ENCODE results near the gene MON2.
A peak's percentile ranks its signal among the peaks of the same experiment; 100 is the strongest.
"Not testable (repeated sequence)": the region's sequence is repeated elsewhere in the genome, so short reads cannot be mapped to it uniquely, and the experiment has no call there.

MON2 gene, protein sequence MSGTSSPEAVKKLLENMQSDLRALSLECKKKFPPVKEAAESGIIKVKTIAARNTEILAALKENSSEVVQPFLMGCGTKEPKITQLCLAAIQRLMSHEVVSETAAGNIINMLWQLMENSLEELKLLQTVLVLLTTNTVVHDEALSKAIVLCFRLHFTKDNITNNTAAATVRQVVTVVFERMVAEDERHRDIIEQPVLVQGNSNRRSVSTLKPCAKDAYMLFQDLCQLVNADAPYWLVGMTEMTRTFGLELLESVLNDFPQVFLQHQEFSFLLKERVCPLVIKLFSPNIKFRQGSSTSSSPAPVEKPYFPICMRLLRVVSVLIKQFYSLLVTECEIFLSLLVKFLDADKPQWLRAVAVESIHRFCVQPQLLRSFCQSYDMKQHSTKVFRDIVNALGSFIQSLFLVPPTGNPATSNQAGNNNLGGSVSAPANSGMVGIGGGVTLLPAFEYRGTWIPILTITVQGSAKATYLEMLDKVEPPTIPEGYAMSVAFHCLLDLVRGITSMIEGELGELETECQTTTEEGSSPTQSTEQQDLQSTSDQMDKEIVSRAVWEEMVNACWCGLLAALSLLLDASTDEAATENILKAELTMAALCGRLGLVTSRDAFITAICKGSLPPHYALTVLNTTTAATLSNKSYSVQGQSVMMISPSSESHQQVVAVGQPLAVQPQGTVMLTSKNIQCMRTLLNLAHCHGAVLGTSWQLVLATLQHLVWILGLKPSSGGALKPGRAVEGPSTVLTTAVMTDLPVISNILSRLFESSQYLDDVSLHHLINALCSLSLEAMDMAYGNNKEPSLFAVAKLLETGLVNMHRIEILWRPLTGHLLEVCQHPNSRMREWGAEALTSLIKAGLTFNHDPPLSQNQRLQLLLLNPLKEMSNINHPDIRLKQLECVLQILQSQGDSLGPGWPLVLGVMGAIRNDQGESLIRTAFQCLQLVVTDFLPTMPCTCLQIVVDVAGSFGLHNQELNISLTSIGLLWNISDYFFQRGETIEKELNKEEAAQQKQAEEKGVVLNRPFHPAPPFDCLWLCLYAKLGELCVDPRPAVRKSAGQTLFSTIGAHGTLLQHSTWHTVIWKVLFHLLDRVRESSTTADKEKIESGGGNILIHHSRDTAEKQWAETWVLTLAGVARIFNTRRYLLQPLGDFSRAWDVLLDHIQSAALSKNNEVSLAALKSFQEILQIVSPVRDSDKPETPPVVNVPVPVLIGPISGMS (N-terminal part only)

DNA sequence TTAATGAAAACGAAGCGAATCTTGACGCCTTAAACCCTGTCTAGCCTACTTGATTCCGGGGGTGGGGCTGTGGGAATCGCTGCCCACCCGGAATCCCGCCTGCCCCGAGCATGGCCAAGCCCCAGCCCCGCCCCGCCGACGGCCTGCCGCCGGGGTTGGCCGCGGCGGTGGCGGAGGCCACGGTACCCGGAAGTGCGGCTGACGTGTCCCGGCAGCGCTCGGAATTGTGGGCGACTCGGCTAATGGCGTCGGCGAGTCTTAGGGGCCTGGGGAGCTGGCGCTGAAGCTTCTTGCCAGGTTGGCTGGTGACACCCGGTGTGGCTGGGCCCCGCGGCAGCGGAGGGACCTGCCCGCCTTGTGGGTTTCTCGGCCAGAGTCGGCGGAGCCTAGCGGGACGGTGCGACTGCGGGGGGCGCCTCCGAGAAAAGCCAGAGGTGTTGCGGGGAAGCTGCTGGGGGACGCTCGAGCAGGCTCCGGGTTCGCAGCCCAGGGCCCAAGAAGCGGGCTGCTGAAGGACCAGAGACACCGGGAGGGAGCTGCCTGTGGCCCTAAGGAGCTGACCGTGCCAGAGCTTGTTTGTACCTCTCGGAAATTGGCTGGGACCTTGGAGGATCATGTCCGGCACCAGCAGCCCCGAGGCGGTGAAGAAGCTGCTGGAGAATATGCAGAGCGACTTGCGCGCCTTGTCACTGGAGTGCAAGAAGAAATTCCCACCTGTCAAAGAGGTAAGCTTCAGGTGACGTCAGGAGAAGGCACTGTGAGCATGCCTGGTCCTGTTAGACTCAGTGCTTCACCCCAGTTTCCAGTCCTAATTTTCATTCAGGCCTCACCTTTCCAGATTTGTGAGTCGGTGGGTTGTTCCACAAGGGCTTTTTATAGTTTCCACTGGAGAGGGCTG is at the start of gene MON2:
Gene MON2 (plus strand): TSS at position 233 of the 898 bp plus-strand sequence. CDS start 382 bp downstream, at position 615.
- peak; percentile 92 for DNase-seq

DNA sequence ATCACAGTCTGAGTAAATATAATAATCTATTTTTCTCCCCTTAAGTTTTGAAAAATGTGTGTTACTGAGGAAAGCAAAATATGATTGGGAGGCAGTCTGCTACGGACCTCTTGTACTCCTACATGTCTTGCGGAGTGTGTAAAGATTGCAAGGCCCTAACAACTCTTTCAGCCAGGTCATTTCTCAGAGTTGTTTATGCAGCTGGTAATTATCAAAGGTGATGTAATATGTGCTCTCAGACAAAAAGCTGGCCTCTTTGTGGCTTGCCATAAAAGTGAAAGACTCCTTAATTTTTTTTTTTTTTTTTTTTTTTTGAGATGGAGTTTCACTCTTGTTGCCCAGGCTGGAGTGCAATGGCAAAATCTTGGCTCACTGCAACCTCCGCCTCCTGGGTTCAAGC is 40.5 kb upstream of the MON2 start:
- no peak for DNase-seq

DNA sequence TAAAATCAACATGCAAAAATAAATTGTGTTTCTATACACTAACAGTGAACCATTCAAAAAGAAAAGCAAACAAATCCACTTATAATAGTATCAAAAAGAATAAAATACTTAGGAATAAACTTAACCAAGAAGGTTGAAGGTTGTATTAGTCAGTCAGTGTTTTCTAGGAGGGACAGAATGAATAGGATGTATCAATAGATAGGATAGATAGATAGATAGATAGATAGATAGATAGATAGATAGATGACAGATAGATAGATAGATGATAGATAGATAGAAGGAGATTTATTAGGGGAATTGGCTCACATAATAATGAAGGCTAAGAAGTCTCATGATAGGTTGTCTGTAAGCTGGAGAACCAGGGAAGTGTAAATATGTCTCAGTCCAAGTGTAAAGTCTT is 37.2 kb upstream of the MON2 start:
- DNase-seq: no peak

DNA sequence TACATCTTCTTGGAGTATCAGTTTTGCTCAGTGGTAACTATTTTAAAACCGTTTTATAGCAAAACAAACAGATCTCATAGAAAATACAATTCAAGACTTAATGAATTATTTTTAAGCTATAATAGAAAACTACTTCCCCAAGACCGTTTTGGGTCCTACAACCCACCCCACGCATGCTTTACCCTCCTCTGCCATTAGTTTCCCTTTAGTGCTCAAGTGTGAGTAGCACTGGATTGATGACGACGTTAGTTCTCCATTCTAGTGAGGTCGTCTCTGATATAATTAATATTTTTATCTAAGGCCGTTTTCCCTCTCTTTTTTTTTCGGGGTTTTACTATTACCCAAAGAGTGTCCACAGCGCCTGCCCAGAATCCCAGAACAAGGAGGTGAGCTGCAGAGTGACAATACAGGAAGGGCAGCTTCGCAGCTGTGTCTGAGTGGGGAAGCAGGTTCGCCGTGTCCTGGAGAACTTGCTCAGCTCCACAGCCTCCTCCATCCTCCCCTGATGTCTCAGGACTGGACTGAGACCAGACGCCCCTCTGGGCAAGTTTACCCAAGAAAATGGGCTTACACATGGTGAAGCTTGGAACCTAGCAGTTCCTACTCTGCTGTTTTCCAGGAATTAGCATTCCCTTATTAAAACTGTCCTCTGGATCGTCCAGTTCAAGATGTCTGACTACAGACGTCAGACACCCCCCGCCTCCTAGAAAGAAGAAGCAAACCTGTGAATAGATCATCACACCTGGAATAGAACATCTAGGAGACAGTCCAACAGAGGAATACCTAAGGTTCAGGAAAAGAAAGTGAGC is 31.9 kb upstream of the MON2 start:
- no peak for DNase-seq

DNA sequence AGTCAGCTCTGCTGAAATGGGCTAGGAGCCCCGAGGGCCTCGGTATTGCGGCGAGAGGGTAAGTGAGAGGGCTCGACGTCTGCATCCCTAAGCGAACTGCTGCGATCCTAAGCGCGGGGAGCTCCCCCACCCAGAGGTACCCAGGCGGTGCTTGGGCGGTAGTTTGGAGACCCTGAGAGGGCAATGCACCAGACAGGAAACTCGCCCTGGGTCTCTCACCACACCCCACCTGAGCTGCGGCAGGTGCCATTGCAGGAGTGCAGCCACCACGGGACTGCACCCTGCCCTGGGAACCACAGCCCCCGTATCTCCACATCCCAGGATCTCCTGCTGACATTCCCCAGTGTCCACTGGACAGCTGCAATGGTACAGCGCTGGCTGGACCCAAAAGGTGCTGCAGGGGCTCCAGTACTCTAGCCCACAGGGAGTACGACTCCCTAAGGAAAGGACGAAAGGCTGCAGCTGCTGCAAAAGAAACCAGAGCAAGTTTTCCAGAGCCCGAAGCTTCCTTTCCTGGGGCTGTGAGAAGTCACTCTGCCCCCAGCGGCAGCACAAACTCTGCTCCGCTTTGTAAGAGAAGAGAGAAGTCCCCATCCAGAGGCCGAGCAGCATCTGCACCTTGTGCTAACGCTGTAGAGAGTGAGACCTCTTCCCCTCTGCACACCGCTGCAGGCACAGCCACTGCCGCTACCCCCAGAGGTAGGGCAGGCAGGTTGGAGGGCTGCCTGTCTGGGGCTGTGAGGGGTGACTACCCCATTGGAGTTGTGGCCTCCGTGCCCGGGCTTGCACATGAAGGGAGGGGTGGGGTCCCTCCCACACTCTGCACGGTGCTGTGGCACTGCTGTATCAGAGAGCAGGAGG is 31.1 kb upstream of the MON2 start:
- DNase-seq: peak; percentile 36

DNA sequence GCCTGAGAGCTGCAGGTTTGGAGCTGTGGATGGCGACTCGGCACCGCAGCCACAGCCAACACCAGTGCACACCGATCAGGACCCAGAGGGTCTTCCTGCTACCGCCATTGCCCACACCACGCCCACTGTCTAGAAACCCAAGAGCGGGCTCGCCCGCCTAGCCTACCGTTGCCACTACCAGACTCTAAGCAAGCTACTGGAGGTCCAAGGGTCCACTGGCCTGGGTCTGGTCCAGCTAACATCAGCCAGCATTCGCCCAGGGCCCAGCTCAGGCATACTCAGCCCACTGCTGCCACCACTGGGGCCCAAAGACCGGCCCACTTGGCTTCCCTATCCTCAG is 30.5 kb upstream of the MON2 start:
- no peak for DNase-seq

DNA sequence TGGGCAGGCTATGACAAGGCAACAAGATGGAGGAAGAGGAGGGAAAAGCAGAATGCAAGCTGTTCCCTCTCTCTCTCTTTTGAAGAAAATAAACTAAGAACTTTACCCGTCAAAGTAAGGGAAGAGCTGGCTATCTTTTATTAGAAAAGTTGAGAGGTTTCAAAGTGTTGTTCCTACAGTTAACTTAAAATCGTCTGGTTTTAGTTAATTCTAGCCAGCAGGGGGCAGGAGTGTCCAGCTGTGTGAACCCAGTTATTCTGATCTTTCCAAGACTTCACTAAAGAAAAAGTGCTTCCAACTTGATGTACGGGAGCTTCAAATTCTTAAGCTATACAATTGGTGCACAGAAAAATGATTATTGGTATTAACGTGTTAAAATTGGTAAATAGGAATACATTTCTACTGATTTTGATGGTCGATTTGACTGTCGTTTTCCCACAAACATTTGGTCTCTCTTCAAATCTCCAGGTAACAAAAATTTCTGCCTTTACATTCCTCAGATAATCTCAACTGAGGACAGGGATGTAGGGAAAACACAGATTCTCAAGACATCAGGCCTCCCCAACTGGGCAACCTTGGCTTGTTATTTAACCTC is 28.4 kb upstream of the MON2 start:
- DNase-seq: peak; percentile 57

DNA sequence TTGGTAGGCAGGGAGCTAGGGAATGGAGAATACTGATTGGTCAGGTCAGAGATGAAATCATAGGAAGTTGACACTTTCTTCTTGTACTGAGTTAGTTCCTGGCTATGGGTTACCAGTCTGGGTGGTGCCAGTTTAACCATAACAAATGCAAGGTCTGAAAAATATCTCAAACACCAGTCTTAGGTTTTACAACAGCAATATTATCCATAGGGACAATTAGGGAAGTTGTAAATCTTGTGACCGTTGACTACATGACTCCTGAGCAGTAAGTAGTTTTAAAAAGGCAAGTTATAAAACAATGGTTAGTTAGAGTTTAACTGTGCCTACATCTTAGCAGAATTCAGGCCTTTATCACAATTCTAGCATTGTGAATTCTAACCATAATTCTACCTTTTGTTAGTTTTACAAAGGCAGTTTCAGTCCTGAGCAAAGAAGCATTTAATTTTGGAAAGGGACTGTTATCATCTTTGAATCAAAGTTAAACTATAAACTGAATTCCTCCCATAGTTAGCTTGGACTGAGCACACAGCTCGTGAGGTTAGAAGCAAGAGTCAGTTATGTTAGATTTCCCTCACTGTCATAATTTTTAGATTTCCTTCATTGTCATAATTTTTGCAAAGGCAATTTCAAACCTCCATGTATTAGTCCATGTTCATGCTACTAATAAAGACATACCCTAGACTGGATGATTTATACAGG is 19.7 kb upstream of the MON2 start:
- DNase-seq: no peak

DNA sequence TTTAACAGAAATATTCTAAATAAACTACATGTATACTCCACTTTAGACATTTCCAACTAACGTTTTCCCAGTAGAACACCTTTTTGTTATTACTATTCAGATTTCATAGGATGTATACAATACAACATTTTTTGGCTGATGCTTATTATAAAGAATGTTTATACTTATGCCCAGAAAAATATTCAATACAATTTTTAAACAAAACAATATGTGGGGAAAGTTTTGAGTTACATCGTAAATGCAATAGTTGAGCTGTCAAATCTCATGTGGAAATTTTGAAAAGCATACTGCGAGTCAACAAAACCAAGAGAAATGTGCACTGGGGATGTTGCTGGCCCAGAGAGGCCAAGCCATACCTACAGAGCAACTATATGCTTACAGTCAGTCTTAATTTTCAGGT is 18.2 kb upstream of the MON2 start:
- no peak for DNase-seq

DNA sequence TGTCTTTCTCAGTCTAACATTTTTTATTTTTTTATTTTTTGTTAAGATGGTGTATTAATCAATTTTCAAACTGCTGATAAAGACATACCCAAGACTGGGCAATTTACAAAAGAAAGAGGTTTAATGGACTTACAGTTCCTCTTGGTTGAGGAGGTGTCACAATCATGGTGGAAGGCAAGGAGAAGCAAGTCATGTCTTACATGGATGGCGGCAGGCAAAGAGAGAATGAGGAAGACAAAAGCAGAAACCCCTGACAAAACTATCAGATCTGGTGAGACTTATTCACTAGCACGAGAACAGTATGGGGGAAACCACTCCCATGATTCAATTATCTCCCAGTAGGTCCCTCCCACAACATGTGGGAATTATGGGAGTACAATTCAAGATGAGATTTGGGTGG is 11.2 kb upstream of the MON2 start:
- DNase-seq: not testable (repeated sequence)

DNA sequence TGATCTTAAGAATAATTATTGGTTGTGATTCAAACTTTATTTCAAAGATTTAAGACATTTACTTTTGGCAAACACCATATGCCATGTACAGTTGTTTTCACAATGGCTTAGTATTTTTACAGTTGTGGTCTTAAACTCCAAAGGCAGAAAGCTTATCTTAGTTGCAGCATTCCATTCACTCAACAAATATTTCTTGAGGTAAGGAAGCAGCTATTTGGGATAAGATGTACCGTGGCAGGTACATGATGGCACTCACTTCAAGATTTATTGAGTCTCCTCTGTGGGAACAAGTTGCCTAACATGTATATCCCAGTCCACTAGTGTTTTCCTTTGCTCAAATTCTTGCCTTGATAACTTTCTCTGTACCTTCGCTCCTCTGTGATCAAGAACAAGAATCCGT is 8.0 kb upstream of the MON2 start:
- no peak for DNase-seq

DNA sequence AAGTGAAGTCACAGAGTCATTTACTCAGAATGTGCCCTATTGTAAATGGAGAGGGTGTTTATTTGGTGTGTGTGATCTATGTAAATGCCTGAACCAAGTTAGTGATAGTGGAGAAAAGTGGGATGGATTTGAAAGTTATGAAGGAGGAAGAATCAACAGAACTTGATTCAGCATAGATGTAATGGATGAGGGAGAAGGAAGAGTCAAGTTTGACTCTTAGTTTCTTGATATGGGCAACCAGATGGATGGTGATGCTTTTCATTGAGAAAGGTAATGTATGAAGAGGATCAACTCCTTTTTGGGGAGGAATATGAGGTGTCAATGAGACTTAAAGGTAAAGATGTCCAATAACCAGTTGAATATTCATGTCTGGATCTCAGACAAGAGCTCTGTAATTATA is 6.7 kb upstream of the MON2 start:
- no peak for DNase-seq

DNA sequence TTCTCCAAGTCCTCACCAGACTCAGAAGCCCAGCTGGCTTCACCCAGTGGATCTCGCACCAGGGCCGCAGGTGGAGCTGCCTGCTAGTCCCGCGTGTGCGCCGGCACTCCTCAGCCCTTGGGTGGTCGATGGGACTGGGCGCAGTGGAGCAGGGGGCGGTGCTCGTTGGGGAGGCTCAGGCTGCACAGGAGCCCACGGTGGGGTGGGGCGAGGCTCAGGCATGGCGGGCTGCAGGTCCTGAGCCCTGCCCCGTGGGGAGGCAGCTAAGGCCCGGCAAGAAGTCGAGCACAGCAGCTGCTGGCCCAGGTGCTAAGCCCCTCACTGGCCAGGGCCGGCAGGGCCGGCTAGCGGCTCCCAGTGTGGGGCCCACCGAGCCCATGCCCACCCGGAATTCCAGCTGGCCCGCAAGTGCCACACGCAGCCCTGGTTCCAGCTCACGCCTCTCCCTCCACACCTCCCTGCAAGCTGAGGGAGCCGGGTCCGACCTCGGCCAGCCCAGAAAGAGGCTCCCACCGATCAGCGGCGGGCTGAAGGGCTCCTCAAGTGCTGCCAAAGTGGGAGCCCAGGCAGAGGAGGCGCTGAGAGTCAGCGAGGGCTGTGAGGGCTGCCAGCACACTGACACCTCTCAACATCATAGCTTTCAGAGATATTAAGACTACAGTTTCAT is 5.3 kb upstream of the MON2 start:
- not testable (repeated sequence) for DNase-seq

DNA sequence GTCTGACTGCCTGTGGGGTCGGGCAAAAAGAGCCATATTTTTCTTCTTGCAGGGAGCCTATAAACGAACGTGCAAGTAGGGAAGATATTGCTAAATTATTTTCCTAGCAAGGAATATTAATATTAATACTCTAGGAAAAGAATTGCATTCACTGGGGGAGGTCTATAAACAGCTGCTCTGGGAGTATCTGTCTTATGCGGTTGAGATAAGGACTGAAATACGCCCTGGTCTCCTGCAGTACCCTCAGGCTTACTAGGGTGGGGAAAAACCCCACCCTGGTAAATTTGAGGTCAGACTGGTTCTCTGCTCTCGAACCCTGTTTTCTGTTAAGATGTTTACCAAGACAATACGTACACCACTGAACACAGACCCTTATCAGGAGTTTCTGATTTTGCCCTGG is 3.4 kb upstream of the MON2 start:
- DNase-seq: not testable (repeated sequence)

DNA sequence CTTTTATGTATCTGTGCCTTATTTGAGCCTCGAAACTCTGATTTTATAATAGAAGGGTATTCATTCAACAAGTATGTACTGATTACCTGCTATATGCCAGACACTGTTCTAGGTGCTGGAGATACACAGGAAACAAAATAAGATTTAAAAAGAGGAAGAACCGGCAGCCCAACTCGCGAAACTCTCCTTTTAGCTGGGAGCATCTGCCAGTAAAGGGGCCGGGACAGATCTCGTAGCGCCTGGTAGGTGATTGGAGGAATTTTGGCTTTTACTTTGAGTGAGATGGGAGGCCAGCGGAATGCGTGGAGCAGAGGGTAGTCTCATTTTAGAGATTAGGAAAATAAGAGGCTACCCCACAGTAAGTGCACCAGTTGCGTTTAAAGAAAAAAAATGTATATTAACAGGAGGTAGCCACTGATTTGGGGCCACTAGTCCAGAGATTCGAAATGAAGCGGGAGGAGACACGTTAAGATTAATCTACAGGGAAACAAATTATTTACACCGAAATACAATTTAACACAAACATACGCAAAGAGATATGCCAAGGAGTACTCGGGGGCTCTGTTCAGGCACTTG is 520 bp upstream of the MON2 start:
- peak; percentile 36 for DNase-seq

DNA sequence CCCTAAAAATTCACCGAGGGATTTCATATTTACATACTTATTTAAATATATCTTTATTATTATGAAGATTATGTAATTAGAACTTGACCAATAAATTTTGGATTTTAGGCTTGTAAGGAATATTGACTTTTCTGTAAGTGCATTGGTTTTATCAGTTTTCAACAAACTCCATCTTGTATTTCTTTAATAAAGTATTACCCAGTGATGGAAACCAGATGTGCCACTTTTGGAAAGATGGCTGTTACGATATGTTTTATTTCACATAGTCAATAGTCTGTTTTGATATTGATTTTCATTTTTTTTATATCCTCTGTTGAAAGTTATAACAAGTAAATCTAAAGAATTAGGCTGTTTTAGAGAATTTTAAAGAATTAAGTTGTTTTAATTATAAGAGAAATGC is 1.8 kb downstream of the MON2 start:
- no peak for DNase-seq

DNA sequence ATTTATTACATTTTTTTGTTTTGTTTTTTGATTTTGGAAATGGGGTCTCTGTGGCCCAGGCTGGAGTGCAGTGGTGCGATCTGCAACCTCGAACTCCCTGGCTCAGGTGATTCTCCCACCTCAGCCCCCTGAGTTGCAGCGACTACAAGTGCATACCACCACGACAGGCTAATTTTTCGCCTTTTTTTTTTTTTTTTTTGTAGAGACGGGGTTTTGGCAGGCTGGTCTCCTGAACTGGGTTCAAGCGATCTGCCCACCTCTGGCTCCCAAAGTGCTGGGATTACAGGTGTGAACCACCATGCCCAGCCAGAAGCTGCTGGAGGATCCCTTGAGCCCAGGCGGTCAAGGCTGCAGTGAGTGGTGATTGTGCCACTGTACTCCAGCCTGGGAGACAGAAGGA is 2.3 kb downstream of the MON2 start:
- no peak for DNase-seq

DNA sequence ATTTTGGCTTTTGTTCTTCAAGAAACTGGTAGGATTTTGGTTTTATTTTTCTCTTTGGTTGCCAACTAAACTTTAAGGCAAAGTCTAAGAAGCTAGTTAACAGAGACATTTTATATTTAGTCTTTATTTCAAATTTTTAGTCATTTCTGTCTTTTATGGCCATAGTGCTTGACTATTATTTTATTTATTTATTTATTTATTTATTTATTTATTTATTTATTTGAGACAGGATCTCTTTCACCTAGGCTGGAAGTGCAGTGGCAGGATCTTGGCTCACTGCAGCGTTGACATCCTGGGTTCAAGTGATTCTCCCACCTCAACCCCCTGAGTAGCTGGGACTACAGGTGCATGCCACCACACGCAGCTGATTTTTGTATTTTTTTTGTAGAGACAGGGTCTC is 3.1 kb downstream of the MON2 start:
- no peak for DNase-seq

DNA sequence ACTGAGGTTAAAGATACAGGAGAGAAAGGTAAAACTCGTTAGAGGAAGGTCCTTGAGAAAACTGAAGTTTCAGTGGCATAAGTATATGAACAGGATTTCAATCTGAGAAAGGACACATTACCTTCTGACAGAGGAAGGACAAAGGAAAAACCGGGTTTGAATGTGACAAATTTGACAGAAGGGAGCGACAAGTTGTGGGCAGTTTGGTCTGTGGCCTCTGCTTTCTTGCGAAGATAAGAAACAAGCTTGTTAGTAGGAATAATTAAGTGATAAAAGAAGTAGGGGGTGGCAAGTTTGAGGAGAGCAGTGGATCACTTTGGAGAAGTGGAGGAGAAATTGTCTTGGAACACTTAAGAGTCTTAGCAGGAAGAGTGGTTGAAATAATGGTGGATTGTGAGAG is 5.1 kb downstream of the MON2 start:
- no peak for DNase-seq

Data from activated CD4-positive, alpha-beta T cell treated with anti-CD3 and anti-CD28 coated beads, Interleukin-10, Interleukin-2, amounts not matched to agents 100 ng/mL and 50 ng/mL, durations not matched to agents 16 hours and 8 hours (primary cell).